HCT116 (cell line): ENCODE results near the gene ERLIN1. TPM values are rescaled to one million over a fixed set of nuclear protein-coding genes. Genes with fewer than 3 reads are reported as not detected.

Experiments
- ATAC-seq: fragments of 200-7000 bp; cut with Tn5 transposase; 2 replicates; pipeline ENCODE4 v1.9.1; 2020; ENCODE audit warnings: mild to moderate bottlenecking, moderate library complexity
- BruUV-seq: library from RNA; stranded (reverse); fragments of 400-500 nt; replicated peaks from 2 replicates; lab custom pipeline; 2021; lab: Mats Ljungman, UMichigan
- CTCF ChIA-PET: fragments of 300-600 bp; sonication (Branson Sonifier 250); formaldehyde crosslinking; loops from one replicate; lab custom pipeline; 2021; ENCODE audit warnings: antibody characterized with exemption; lab: Charles Lee
- POLR2A ChIA-PET: fragments of 300-600, 350-600 bp; sonication (Branson Sonifier 250); formaldehyde crosslinking; loops from one replicate; lab custom pipeline; 2021; ENCODE audit warnings: antibody characterized with exemption; lab: Charles Lee
- RAD21 ChIA-PET, 2 experiments: fragments of 300-600 bp; sonication (Branson Sonifier 250); formaldehyde crosslinking; loops; one replicate each; lab custom pipeline; 2023; ENCODE audit warnings: low total read pairs in 2 of 2; ENCODE audit not compliant: uncharacterized antibody in 2 of 2, unreplicated experiment in 2 of 2, low non-redundant PET in 1 of 2; lab: Charles Lee
- DNase-seq: peaks from one replicate; pipeline ENCODE4 v3.0.0-alpha.2; 2010; ENCODE audit warnings: low read depth, low spot score
- H2AFZ ChIP-seq: fragments of 200-600 bp; shearing (Covaris generic), sonication (generic); 2 replicates; pipeline ENCODE4 v1.6.1; 2017; ENCODE audit warnings: low read depth, mixed run types, mixed read lengths, antibody characterized with exemption, low read length; ENCODE audit not compliant: poor library complexity, severe bottlenecking
- H3K27ac ChIP-seq: 2 replicates; pipeline ENCODE4 v1.5.1; 2012; ENCODE audit warnings: low read depth, low read length
- H3K27me3 ChIP-seq: fragments of 200-600 bp; sonication (generic); 2 replicates; pipeline ENCODE4 v1.6.1; 2016; ENCODE audit warnings: mixed run types, low read length, mixed read lengths; ENCODE audit not compliant: insufficient read depth
- H3K36me3 ChIP-seq, 2 experiments: fragments of 200-500 bp in 1 of 2; fragments of 200-600 bp in 1 of 2; sonication (Bioruptor generic) in 1 of 2; sonication (generic) in 1 of 2; 2 replicates each; pipeline versions ENCODE4 v1.5.1 to v1.6.1; 2014 to 2016; ENCODE audit warnings: low read length in 2 of 2, inconsistent platforms in 1 of 2, mixed read lengths in 1 of 2, mixed run types in 1 of 2; ENCODE audit not compliant: insufficient read depth in 2 of 2, control insufficient read depth in 1 of 2
- H3K4me1 ChIP-seq, 2 experiments: fragments of 200-600 bp in 1 of 2; sonication (generic) in 1 of 2; 2 replicates each; pipeline versions ENCODE4 v1.5.1 to v1.6.1; 2012 to 2017; ENCODE audit warnings: low read length in 2 of 2, inconsistent platforms in 1 of 2, mild to moderate bottlenecking in 1 of 2, mixed read lengths in 1 of 2, mixed run types in 1 of 2, moderate library complexity in 1 of 2; ENCODE audit not compliant: insufficient read depth in 2 of 2, control insufficient read depth in 1 of 2
- H3K4me2 ChIP-seq: fragments of 200-600 bp; sonication (generic); 2 replicates; pipeline ENCODE4 v1.6.1; 2017; ENCODE audit warnings: mixed run types, low read length, mixed read lengths
- H3K4me3 ChIP-seq, 2 experiments: fragments of 200-600 bp in 1 of 2; sonication (generic) in 1 of 2; replicated peaks in 1 of 2; 2 replicates each; pipeline ENCODE4 v1.5.1; 2011 to 2016; ENCODE audit warnings: low read length in 2 of 2, control low read depth in 1 of 2, low read depth in 1 of 2, mild to moderate bottlenecking in 1 of 2, mixed read lengths in 1 of 2, mixed run types in 1 of 2
- H3K79me2 ChIP-seq: fragments of 200-600 bp; sonication (generic); 2 replicates; pipeline ENCODE4 v1.6.1; 2017; ENCODE audit warnings: mild to moderate bottlenecking, mixed run types, low read length, moderate library complexity, mixed read lengths; ENCODE audit not compliant: insufficient read depth
- H3K9ac ChIP-seq: fragments of 200-600 bp; sonication (generic); 2 replicates; pipeline ENCODE4 v1.6.1; 2016; ENCODE audit warnings: low read length, mixed read lengths
- H3K9me2 ChIP-seq: fragments of 200-600 bp; sonication (generic), shearing (Covaris generic); 2 replicates; pipeline ENCODE4 v1.6.1; 2017; ENCODE audit warnings: mixed run types, mild to moderate bottlenecking, moderate library complexity; ENCODE audit not compliant: insufficient read depth
- H3K9me3 ChIP-seq, 2 experiments: fragments of 200-500 bp in 1 of 2; fragments of 200-600 bp in 1 of 2; sonication (Bioruptor generic) in 1 of 2; sonication (generic) in 1 of 2; 2 replicates each; pipeline ENCODE4 v1.6.1; 2014 to 2017; ENCODE audit warnings: low read length in 2 of 2, mixed read lengths in 2 of 2, inconsistent platforms in 1 of 2, low read depth in 1 of 2, mild to moderate bottlenecking in 1 of 2, mixed run types in 1 of 2, moderate library complexity in 1 of 2; ENCODE audit not compliant: control insufficient read depth in 1 of 2, insufficient read depth in 1 of 2
- H4K20me1 ChIP-seq: fragments of 200-600 bp; sonication (generic), shearing (Covaris generic); 2 replicates; pipeline ENCODE4 v1.6.1; 2017; ENCODE audit warnings: mixed run types, mild to moderate bottlenecking, moderate library complexity; ENCODE audit not compliant: insufficient read depth
- CBX3 ChIP-seq: IDR thresholded peaks from 2 replicates; pipeline ENCODE4 v1.6.1; 2012; ENCODE audit warnings: low read depth
- EGR1 ChIP-seq: IDR thresholded peaks from 2 replicates; pipeline ENCODE4 v1.6.1; 2012; ENCODE audit warnings: low read depth
- EZH2 ChIP-seq: fragments of 200-600 bp; sonication (generic); IDR thresholded peaks from 2 replicates; pipeline ENCODE4 v1.6.1; 2017; ENCODE audit warnings: antibody characterized with exemption, mixed run types
- EZH2phosphoT487 ChIP-seq: fragments of 200-600 bp; IDR thresholded peaks from 2 replicates; pipeline ENCODE4 v1.6.1; 2018; ENCODE audit warnings: antibody characterized with exemption, borderline replicate concordance
- FOSL1 ChIP-seq: IDR thresholded peaks from 2 replicates; pipeline ENCODE4 v1.6.1; 2012; ENCODE audit warnings: low read depth
- POLR2A ChIP-seq: IDR thresholded peaks from 2 replicates; pipeline ENCODE4 v1.7.0; 2011; ENCODE audit warnings: borderline replicate concordance; ENCODE audit not compliant: insufficient read depth, insufficient read length; ENCODE audit errors: extremely low read depth
- POLR2AphosphoS5 ChIP-seq: IDR thresholded peaks from 2 replicates; pipeline ENCODE4 v1.6.1; 2011; ENCODE audit warnings: mild to moderate bottlenecking, low read depth, low read length, moderate library complexity
- RAD21 ChIP-seq: IDR thresholded peaks from 2 replicates; pipeline ENCODE4 v1.6.1; 2012; ENCODE audit warnings: low read depth, mild to moderate bottlenecking
- SIN3A ChIP-seq: IDR thresholded peaks from 2 replicates; pipeline ENCODE4 v1.6.1; 2012; ENCODE audit warnings: low read depth
- SP1 ChIP-seq: IDR thresholded peaks from 2 replicates; pipeline ENCODE4 v1.6.1; 2012; ENCODE audit warnings: low read depth
- SRF ChIP-seq: IDR thresholded peaks from 2 replicates; pipeline ENCODE4 v1.6.1; 2012; ENCODE audit warnings: low read depth
- TCF7L2 ChIP-seq: IDR thresholded peaks from 2 replicates; pipeline ENCODE4 v1.7.0; 2011; ENCODE audit warnings: borderline replicate concordance, inconsistent platforms; ENCODE audit not compliant: insufficient read depth, insufficient read length; ENCODE audit errors: extremely low read depth
- YY1 ChIP-seq: IDR thresholded peaks from 2 replicates; pipeline ENCODE4 v1.6.1; 2011; ENCODE audit warnings: low read length, low read depth, moderate library complexity, mild to moderate bottlenecking; ENCODE audit not compliant: insufficient replicate concordance; ENCODE audit errors: extremely low read depth
- ZFX ChIP-seq: fragments of 450-650 bp; IDR thresholded peaks from 2 replicates; pipeline ENCODE4 v1.6.1; 2017
- ZNF274 ChIP-seq: fragments of 200-500 bp; sonication (Bioruptor generic); IDR thresholded peaks from 2 replicates; pipeline ENCODE4 v1.6.1; 2014; ENCODE audit warnings: mild to moderate bottlenecking, low read depth, low read length, inconsistent platforms
- intact Hi-C: fragments of 100-400 bp; cut with micrococcal nuclease; formaldehyde crosslinking; loops from 2 replicates; pipeline ENCODE4 v1.10.0; 2022
- total RNA-seq: library from RNA; stranded (reverse); gene quantifications from one replicate; pipeline ENCODE4 v1.2.1, GENCODE V29; 2021; ENCODE audit not compliant: unreplicated experiment
- TF ChIP-seq, protein P1 (sequence below): IDR thresholded peaks from 2 replicates; pipeline ENCODE4 v1.6.1; 2012
- TF ChIP-seq, protein P2 (sequence below): IDR thresholded peaks from 2 replicates; pipeline ENCODE4 v1.6.1; 2012; ENCODE audit warnings: low read depth

The ERLIN1 gene
- total RNA-seq, 1 experiment from 2014 or later = 64.5 TPM

DNA sequence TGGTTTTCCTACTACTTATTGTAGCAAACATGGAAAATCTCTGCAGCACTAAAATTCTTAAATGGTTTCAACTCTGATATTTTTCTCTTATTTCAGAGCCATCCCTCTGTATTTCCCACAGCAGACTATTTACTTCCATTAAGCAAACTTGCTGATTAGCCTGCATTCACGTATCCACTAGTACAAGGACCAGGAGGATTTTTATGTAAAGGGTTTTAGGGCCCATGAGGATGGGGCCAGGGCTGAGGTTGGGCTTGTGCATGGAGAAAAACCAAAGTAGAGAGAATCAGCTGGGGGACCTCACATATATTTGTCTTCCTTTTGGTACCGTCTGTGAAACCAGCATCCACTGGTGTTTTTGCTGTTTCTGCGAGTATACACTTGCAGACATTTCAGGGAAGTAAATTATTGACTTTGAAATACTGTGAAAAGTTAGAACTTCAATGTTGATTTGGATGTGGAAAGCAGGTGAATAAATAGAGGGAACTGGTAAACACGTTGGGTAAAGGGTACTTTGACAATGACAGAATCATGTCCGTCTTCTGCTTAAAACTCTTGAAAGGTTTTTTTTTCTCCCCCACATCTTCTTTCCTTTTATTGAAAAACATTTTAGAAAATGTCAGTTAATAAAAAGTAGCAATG, 44.3 kb downstream of the ERLIN1 start:
- Histone ChIP-seq H3K27ac (no peak overlapping the region), H3K4me2 (no peak overlapping the region), H3K4me3 (no peak overlapping the region), H3K79me2 (no peaks in the 10 kb centered on the region), H3K4me1 (peaks cover 0 to 6% of the 10 kb centered on the region in 2 experiments; a peak in 1 of 4 replicates), H3K36me3 (no peaks in the 10 kb centered on the region), H3K9me2 (no peaks in the 10 kb centered on the region), H2AFZ (no peak overlapping the region), H3K9me3 (no peaks in the 10 kb centered on the region), H3K27me3 (no peaks in the 10 kb centered on the region), H4K20me1 (no peaks in the 10 kb centered on the region), H3K9ac (no peak overlapping the region)
- intact Hi-C loops = no loop called here
- TF ChIP-seq CBX3 (no peak), ZNF274 (no peak), EZH2 (no peak), POLR2A (no peak), SIN3A (no peak), YY1 (no peak), EZH2phosphoT487 (no peak), ZFX (no peak)
- TF ChIP-seq, protein P1, sequence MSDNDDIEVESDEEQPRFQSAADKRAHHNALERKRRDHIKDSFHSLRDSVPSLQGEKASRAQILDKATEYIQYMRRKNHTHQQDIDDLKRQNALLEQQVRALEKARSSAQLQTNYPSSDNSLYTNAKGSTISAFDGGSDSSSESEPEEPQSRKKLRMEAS = no peak
- no TSS peak for BruUV-seq
- no peak for DNase-seq
- CTCF ChIA-PET = no interaction called here
- RAD21 ChIA-PET = no interaction called here
- POLR2A ChIA-PET = no interaction called here
- ATAC-seq = no peak

DNA sequence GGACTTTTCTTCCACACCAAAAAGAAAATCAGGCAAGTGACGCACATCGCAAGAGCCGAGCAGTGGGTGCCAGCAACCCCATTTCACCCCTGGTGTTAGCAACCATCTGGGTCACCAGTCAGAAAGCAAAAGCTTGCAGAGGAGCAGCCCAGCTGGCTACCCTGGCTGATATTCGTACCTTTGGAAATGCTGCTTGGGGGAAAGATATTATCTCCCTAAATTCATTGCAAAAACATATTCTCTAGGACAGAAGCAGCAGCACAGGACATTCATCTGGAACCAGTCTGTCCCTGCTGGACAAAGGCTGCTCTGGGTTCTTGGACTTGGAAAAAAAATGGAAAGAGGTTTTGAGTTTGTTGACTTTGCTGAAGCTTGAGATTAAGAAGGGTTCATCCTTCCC, 45.8 kb downstream of the ERLIN1 start:
- Histone ChIP-seq H3K79me2 (no peaks in the 10 kb centered on the region), H3K4me1 (no peaks in the 10 kb centered on the region), H3K4me3 (no peak overlapping the region), H3K4me2 (no peak overlapping the region), H3K27me3 (no peaks in the 10 kb centered on the region), H3K27ac (no peak overlapping the region), H3K9me2 (no peaks in the 10 kb centered on the region), H3K9me3 (peaks cover 0 to 4% of the 10 kb centered on the region in 2 experiments; a peak in 1 of 4 replicates), H3K36me3 (no peaks in the 10 kb centered on the region), H4K20me1 (no peaks in the 10 kb centered on the region), H2AFZ (no peak overlapping the region), H3K9ac (no peak overlapping the region)
- ATAC-seq = no peak
- RAD21 ChIA-PET = no interaction called here
- no TSS peak for BruUV-seq
- POLR2A ChIA-PET = interaction anchor here (1.1 kb wide), 1 partner anchor 11 kb away, joined by 3 read pairs; no protein-coding TSS in a partner anchor
- CTCF ChIA-PET = interaction anchor here (0.6 kb wide), 1 partner anchor 135 kb away, joined by 3 read pairs; no protein-coding TSS in a partner anchor
- intact Hi-C loops = no loop called here
- DNase-seq = no peak
- no peak for TF ChIP-seq FOSL1
- no peak for TF ChIP-seq EZH2
- TF ChIP-seq SP1 = no peak
- no peak for TF ChIP-seq ZNF274
- no peak for TF ChIP-seq RAD21
- TF ChIP-seq TCF7L2 = no peak
- no peak for TF ChIP-seq SRF
- no peak for TF ChIP-seq EGR1
- no peak for TF ChIP-seq ZFX
- TF ChIP-seq POLR2AphosphoS5 = no peak
- no peak for TF ChIP-seq EZH2phosphoT487
- TF ChIP-seq, protein P2, sequence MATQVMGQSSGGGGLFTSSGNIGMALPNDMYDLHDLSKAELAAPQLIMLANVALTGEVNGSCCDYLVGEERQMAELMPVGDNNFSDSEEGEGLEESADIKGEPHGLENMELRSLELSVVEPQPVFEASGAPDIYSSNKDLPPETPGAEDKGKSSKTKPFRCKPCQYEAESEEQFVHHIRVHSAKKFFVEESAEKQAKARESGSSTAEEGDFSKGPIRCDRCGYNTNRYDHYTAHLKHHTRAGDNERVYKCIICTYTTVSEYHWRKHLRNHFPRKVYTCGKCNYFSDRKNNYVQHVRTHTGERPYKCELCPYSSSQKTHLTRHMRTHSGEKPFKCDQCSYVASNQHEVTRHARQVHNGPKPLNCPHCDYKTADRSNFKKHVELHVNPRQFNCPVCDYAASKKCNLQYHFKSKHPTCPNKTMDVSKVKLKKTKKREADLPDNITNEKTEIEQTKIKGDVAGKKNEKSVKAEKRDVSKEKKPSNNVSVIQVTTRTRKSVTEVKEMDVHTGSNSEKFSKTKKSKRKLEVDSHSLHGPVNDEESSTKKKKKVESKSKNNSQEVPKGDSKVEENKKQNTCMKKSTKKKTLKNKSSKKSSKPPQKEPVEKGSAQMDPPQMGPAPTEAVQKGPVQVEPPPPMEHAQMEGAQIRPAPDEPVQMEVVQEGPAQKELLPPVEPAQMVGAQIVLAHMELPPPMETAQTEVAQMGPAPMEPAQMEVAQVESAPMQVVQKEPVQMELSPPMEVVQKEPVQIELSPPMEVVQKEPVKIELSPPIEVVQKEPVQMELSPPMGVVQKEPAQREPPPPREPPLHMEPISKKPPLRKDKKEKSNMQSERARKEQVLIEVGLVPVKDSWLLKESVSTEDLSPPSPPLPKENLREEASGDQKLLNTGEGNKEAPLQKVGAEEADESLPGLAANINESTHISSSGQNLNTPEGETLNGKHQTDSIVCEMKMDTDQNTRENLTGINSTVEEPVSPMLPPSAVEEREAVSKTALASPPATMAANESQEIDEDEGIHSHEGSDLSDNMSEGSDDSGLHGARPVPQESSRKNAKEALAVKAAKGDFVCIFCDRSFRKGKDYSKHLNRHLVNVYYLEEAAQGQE = no peak
